Left renal pelvis (tissue), 4 donors: ENCODE data around the gene OSGIN1. TPM values are rescaled to one million over a fixed set of nuclear protein-coding genes. Genes with fewer than 3 reads are reported as not detected.
"Not testable (repeated sequence)": the region's sequence is repeated elsewhere in the genome, so short reads cannot be mapped to it uniquely, and the experiment has no call there.

Source experiments
- DNase-seq, 4 donors: peaks; one replicate each; pipeline ENCODE4 v3.0.0-alpha.2; 2013; ENCODE audit warnings: low read depth in 4 of 4, low spot score in 3 of 4
- polyA plus RNA-seq, 4 donors: library from polyadenylated mRNA; unstranded; fragments of 120-200 nt; gene quantifications; one replicate each; pipeline ENCODE4 v1.2.1, GENCODE V29; 2013; ENCODE audit not compliant: insufficient read length in 4 of 4

OSGIN1 gene
- polyA plus RNA-seq, 4 donors: 0.34 to 0.73 (median 0.50) TPM

DNA sequence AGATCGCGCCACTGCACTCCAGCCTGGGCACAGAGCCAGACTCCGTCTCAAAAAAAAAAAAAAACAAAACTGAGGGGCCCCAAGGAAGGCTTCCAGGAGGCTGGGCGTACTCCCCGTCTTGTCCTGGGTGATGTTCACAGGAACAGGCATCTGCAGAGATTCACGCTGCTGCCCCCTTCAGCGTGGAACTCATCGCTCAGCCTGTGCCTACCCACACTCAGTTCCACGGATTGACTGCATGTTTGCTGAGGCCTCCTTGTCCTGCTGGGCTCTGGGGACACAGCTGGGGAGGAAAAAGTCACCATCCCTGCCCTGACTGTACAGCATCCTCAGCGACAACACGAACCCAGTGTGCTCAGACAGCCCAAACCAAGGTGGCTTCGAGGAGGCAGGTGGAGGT, 12.9 kb upstream of the OSGIN1 start:
- no peak for DNase-seq

DNA sequence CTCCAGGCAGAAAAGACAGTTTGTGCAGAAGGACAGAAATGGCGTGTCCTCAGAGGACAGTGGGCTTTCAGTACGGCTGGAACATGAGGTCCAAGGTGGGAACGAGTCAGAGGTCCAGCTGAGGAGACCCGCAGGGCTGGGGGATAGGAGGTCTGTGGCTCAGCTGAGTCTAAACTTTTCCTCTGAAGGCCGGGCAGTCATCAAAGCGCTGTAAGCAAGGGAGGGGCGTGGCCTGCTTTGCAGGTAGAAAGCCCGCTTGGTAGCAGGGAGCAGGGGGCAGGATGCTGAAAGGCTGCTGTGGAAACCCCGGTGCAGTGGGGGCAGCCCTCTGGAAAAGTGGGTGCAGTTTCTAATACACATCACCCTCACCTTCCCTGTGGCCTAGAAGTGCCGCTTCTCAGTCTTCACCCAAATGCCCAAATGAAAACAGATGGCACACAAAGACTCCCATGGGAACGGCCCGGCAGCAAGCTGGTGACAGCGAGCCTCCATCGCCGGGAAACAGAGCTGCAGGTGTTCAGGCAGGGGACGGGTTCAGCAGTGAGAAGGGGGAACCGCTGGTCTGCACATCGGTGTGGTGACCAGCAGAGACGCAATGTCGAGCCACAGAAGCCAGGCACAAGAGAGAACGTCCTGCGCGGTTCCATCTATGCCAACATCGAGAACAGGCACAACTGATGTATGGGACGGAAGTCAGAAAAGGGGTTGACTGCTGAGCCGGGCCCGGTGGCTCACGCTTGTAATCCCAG, 12.2 kb upstream of the OSGIN1 start:
- DNase-seq: no peak

GRCh38 chr16:83941546-83941945, 11.5 kb upstream of the OSGIN1 start:
- not testable (repeated sequence) for DNase-seq

GRCh38 chr16:83942074-83942473, 11.0 kb upstream of the OSGIN1 start:
- DNase-seq: no peak

GRCh38 chr16:83942815-83943515, 10.1 kb upstream of the OSGIN1 start:
- no peak for DNase-seq

DNA sequence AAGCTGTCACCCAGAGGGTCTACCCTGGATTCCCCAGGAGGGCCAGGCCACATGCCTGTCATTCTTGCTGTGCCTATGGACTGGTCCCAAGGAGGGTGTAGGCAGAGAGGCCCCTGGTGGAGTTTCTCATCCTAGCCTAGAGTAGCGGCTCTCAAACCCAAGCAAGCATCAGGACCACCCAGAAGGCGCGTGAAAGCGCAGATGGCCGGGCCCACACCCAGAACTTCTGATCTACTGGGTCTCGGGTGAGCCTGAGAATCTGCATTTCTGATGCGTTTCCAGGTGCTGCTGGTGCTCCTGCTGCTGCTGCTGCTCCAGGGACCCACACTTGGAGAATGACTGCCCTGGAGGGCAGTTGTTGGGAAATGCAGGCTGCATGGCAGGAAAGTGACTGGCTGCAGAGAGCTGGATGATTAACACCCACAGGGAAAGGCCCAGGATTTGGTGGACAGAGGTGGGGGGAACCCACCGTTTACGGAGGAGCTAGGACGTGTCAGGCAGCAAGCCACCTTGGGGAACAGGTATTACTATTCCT, 9.5 kb upstream of the OSGIN1 start:
- DNase-seq: no peak

DNA sequence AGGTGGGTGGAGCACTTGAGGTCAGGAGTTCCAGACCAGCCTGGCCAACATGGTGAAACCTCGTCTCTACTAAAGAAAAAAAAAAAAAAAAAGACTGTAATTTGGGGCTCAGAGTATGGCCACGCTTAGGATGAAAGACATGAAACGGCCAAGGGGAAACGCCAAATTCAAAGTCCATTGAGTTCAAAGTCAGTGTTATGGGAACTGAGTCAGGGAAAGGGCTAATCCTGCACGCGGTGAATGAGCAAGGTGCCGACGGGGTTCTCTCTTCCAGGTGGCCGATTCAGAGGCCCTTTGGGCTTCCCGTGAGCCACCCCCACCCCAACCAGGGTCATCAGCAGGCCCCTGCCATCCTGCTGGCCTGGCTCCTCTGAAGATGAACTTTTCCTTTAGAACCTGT, 7.5 kb upstream of the OSGIN1 start:
- DNase-seq: no peak

DNA sequence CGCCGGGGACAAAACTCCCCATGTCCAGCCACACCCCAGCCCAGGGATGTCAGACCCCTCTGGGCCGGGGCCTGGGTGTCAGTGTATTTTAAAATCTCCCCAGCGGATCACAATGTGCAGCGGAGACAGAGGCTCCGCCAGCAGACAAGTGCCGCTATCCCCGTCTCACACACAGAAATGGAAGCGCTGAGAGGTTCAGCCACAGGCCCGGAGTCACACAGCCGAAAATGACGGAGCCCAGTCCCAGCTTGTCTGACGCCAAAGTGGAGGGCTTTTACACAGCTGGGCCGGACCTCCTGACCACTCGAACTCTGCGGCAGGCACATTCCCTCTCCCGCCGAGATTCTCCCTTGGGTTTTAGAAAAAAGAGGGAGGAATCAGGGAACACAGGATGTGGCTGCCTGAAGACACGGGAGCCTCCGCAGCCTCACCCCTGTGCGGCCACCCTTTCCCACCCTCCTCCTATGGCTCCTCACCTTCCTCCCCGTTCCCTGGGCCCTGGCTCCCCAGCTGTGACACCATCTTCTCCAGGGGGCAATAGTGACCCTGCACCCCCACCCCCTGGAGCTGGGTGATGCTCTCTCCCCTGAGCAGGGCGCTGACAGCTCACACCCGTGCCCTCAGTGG, 6.8 kb upstream of the OSGIN1 start:
- no peak for DNase-seq

GRCh38 chr16:83946781-83947566, 6.1 kb upstream of the OSGIN1 start:
- DNase-seq: no peak

DNA sequence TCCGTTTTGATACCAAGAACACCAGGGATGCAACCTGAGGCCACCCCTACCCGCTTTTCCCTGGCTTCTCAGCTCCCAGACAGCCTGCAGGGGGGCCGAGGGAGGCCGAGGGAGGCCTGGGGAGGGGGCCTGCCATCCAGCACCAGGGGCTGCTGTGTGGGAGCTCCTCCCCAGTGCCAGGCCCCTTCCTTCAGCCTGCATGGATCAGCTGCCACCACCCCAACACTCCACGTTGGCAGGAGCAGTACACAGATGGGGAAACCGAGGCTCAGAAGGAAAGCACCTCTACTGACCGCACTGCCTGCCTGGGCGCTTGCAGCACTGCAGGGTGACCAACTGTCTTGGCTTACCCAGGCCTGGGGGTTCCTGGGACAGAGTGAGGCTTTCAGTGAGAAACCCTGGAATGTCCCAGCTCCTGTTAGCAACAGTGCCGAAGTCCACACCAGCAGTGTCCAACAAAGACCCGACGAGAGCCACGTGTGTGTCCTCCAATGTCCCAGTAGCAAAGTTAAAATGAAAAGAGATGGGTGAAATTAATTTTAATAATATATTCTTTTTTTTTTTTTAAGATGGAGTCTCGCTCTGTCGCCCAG, 5.3 kb upstream of the OSGIN1 start:
- DNase-seq: no peak

- DNase-seq: no peak
Measured at GRCh38 chr16:83948914-83949723, 3.9 kb upstream of the OSGIN1 start.

DNA sequence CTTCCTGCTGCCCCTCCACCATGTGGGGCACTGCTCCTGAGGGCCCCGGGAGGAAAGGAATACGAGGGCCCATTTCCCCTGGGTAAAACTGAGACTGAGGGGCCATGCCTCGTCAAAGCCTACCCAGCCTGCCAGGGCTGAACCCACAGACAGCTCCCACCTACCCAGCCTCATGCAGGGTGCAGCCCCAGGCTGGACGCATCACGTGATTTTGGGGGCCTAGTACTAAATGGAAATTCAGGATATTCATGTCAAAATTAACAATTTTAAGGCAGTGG, 3.4 kb upstream of the OSGIN1 start:
- DNase-seq: no peak

- DNase-seq: not testable (repeated sequence)
Measured at GRCh38 chr16:83950862-83951399, 2.1 kb upstream of the OSGIN1 start.

GRCh38 chr16:83951544-83951943, 1.5 kb upstream of the OSGIN1 start:
- no peak for DNase-seq

- DNase-seq: no peak
Measured at GRCh38 chr16:83952587-83952939, 477 bp upstream of the OSGIN1 start.

DNA sequence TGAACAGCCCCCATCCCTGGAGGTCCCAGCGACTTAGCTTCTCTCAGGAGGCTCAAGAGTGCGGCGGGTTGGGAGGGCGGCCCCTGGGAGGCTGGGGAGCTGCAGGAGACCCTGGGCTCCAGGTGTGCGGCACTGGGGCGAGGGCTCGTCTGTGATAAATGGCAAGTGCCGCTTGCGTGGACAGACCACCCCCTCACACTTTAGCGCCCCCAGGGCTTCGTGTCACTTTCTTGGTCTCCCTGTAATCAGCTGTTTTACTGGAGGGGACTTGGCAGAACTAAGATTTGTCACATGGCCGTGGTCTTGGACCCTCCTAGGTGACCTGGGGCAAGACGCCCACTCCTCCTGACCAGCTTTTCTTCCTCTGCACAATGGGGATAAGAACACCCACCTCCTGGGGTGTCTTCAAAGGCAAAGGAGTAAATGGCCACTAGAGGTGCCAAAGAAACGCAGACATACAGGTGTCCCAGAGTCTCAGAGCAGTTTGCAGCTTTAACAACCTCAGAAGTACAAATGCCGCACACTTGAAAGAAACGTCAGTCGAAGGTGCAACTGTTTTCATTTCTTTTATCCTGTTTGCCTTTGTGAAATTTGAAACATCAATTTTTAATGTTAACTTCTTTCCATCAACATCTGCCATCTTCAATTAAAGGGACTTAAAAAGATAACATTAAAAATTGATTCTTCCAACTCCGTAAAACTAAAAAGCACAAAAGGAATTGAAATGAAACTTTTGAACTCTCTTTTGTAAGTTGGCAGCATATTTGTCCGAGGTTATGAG, 946 bp downstream of the OSGIN1 start:
- no peak for DNase-seq

- DNase-seq: no peak
Measured at GRCh38 chr16:83954577-83955016, 1.6 kb downstream of the OSGIN1 start.

DNA sequence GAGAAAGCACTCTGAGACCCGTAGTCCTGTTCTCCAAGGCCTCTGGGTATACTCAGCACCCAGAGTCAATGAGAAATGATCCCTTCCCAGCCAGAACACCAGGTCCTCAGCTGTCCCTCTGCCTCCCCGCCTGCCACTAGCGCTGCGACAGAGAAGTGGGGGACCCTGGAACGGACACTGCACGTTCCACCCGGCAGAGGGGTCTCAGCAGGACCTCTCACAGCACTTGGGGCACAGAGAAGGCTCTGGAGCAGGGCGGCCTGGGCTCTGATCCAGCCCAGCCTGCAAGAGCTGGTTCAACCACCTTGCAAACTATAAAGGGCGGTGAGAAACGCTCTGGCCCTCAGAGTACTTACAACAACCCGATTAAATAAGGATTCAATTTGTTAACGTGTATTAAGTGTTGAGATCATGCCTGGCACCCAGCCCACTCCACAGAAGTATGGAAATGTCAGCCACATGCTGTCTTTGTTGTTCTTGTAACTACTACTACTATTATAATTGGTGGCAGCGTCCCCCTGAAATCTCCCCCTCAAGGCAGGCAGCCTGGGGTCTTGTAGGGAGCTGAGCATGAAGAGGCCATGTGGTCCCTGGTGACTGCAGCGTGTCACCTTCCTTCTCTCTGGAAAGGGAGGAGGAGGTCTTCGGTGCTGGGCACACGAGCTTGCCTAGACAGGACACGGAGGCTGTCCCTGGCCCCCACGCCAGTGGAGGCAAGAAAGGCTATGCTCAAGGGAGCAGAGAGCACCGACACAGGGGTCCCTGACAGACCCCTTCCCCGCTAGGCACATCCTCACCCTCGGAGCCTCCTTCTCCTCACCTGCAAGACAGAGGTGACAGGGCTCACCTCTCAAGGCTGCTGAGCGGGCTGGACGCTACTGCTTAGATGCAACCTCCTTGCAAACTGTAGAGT, 2.4 kb downstream of the OSGIN1 start:
- DNase-seq: no peak
